GM18873 (cell line): ENCODE results near the gene TRIM44.

Experiments used
- ATAC-seq: cut with Tn5 transposase; IDR thresholded peaks from one replicate; pipeline ENCODE4 v1.9.1; 2021; ENCODE audit warnings: mild to moderate bottlenecking, moderate library complexity, moderate number of reproducible peaks; ENCODE audit not compliant: unreplicated experiment, low FRiP score

TRIM44 gene

DNA sequence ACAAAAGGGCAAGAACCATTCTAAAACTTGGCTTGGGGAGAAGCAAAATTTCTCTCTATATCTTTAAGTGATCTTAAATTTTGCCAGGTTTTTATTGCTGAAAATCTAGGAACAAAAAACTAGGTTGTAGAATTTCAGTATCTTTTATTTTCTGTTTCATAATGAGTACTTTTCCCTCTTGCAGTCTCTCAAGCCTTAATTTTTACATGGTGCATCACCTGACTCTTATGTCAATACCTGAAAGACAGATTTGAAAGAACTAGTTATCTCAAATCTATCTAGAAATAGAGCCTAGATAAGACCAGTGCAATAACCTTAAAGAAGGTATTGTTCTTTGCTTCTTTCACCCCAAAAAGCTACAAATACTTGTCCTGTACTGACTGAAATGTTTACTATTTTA is 122.1 kb downstream of the TRIM44 start:
- ATAC-seq = no peak

GRCh38 chr11:35785287-35786167 is 123.0 kb downstream of the TRIM44 start:
- no peak for ATAC-seq

- no peak for ATAC-seq
These were observed 123.6 kb downstream of the TRIM44 start for GRCh38 chr11:35786188-35786587.

GRCh38 chr11:35787013-35787504 is 124.5 kb downstream of the TRIM44 start:
- ATAC-seq = no peak

GRCh38 chr11:35787626-35788025 is 125.1 kb downstream of the TRIM44 start:
- ATAC-seq = no peak

DNA sequence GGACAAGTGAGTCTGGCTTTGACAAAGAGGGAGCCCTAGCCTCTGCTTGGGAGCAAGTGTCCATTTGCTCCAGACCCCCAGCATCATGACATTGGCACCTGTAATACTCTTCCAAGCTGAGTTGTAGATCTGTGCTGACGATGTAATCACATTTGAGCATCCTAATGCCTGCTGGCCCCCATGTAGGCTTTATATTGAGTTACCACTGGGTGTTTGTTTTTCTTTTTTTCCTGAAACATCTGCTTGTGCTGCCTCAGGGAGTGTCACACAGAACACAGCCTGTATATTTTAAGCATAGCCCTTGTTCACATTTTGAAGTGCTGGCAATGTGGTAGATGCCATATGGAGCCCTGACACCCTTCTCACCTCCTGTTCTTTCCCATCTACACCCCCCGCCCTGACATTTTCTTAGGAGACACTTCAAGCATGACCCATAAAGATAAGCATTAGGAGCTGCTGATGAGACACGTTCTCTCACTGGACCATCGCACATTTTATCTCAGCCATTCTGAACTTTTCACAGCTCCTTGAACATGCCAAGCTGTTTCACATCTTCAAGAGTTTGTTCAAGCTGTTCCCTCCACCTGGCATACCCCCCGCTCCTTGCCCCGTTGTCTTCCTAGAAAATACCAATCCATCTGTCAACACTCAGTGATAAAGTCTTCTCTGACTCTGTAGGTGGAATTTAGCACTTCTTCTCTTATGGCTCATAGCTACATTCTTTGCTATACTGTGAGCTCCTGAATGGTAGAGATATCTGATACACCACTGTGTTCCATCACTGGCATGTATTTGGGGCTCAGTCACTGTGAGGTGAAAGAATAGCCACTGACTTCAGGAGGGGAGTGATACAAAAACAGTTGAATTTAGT is 128.7 kb downstream of the TRIM44 start:
- no peak for ATAC-seq

DNA sequence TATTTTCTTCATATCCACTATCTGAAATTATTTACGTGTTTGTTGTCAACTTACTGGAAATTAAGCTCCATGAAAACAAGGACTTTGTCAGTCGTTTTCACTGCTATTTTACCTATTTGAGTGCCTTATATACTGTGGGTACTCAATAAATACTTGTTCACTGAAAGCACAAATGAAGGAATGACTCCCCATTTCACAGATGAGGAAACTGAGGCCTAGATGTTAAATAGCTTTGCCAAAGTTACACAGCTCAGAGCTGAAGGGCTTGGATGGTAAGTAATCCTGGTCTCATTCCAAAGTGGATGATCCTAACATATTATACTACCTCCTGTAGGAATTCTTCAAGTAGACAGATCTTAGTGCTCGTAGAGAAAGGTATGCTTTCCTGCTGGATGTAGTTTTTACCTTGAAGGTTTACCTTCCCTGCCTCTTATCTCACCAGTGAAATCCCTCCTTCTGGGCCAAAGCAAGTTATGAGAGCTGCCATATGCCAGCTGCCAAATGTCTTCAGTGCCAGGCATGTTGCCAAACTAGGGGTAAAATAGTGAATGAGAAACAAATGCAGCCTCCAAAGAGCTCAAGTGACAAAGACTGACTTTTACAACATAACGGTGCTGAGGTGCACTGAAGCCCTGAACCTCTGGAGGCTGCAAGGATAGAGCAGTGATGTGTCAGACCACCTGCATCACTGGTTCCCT is 129.7 kb downstream of the TRIM44 start:
- ATAC-seq = no peak

DNA sequence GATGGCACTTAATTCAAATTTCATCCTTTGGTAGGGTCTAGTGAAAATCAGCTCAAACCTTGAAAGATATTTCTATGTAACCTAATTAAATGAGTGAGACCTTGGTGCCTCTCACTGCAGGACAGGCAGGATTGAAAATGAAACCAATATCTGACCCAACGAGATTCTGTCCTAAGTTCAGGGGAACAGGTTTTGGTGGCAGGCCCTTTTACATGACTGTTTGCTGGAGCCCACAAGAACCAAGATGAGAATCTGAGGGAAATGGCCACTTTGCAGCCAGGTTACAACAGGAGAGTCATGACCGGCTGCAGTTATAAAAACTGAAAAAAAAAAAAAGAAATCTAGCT is 130.2 kb downstream of the TRIM44 start:
- no peak for ATAC-seq

DNA sequence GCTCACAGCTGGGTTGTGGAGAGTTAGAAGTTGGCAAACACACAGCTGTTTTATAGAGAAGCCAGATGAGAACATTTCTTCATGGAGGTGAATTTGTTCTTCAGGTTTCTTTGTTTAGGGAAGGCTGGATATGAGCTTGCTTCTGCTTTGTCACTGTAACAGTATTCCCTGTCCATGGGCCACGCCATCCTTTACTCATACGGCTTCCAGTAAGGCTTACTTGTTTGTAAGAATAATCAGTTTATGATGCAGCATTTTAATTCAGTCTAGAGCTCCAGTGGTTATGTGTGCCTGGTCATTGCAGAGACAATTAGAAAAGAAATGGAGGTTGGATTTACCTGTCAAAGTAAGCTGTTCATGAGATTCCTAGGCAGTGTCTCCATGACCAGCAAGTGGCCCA is 131.8 kb downstream of the TRIM44 start:
- ATAC-seq = no peak

GRCh38 chr11:35794850-35795249 is 132.3 kb downstream of the TRIM44 start:
- no peak for ATAC-seq

DNA sequence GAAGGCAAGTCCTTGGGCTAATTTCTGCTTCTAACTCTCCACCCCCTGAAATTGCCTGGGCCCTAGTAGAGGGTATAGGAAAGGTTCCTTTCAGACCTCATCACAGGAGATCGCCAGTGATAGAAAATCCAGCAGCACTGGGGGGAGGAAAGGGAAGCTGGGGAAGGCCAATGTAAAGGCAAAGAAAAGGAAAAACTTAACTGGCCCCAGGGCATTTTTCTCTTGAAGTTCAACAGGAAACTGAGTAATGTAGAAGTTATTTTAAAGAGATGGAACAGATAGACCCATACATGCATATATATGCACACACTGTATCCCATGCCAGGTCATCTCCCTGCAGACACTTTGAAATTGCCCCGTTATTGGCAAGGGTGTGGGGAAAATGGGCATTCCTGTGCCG is 134.0 kb downstream of the TRIM44 start:
- no peak for ATAC-seq

- no peak for ATAC-seq
These were observed 135.8 kb downstream of the TRIM44 start for GRCh38 chr11:35798423-35798822.

- no peak for ATAC-seq
These were observed 136.4 kb downstream of the TRIM44 start for GRCh38 chr11:35798983-35799382.

GRCh38 chr11:35799655-35800054 is 137.1 kb downstream of the TRIM44 start:
- no peak for ATAC-seq

- ATAC-seq = no peak
These were observed 138.7 kb downstream of the TRIM44 start for GRCh38 chr11:35800970-35801953.

DNA sequence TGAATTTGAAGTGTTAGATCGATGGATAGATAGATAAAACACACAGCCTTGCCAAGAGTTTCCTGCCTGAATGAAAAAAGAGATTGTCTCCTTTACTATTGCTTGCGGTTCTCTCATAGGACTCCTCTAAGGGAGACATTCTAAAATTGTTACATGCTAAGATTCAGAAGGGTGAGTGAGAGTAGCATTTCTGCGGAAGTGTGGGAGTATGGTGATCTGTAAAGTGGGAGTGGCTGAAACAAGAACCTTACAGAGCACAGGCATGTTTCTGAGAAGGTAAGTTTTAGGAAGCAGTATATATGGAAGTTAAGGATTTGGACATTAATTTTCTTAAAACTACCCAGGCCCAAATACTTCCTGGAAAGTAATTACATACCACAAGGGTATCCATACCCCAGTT is 139.6 kb downstream of the TRIM44 start:
- ATAC-seq = no peak

GRCh38 chr11:35802672-35803071 is 140.1 kb downstream of the TRIM44 start:
- ATAC-seq = no peak

DNA sequence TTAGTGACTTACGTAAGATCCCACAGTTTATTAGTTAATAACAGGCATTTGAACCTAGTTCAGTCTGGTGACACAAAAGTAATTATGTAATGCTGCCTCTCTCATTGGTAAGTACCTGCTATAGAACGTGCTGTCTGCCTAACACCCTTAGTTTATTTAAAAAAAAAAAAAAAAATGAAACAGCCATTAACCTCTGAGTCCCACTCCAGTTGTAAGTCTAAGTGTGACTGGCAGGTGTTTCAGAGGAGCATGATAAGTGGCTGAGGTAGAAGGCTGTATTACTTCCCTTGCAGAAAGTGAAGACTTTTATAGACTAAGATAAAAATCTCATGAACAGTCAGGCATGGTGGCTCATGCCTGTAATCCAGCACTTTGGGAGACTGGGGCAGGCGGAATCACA is 140.5 kb downstream of the TRIM44 start:
- ATAC-seq = no peak

DNA sequence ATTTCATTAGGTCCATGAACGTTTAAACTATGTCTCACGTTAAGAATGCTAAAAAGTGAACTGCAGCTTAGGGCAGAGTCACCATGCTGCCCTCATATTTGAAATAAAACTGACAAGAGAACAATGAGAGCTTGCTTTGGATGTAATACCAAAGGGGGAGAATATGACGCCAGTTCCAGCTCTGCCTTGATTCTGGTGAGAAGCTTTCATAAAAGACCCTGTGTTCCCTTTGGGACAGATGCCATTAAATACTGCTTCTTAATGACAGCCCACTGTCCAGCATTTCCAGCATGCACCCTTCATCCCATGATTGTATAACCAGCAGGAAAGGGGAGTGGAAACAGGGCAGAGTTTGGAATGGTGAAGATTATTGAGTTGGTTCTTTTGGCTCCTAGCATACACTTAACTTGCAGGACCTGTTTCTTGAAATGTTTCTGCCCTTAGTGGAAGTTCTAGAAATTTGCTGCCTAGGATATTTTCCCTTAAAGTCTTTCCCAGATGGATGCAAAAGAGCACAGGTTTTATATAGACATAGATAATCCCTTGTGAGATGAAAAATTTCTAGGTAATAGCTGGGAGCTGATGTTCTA is 142.0 kb downstream of the TRIM44 start:
- ATAC-seq = no peak
